Sciatic nerve (tissue), 2 donors: ENCODE data around the gene RNASE8. TPM values are rescaled to one million over a fixed set of nuclear protein-coding genes. Genes with fewer than 3 reads are reported as not detected.

Experiments
- ATAC-seq: fragments of 200-7000 bp; cut with Tn5 transposase; one replicate; pipeline ENCODE4 v1.9.1; 2020; ENCODE audit warnings: mild to moderate bottlenecking, moderate library complexity
- DNase-seq: peaks from one replicate; pipeline ENCODE4 v3.0.0-alpha.2; 2020; ENCODE audit warnings: low spot score
- intact Hi-C: fragments of 100-400 bp; cut with DNase I; formaldehyde crosslinking; loops from one replicate; pipeline ENCODE4 v1.14.2; 2022
- total RNA-seq: library from RNA; stranded (reverse); fragmentation: NEBNext Ultra II Directional; extraction: Animal tissue kit (Norgen Biotek cat#: 25700); gene quantifications from one replicate; pipeline ENCODE4 v1.2.1, GENCODE V29; 2021
- donor health status: DM: no; HTN: no; CAD: no.
- donor health status: DM: no; HTN: no; CAD: no.

Gene RNASE8
- total RNA-seq, 1 donor from 2014 or later = not detected

GRCh38 chr14:21043974-21044618 lies 13.5 kb upstream of the RNASE8 start:
- no peak for DNase-seq
- ATAC-seq = no peak
- intact Hi-C loops = no loop called here

DNA sequence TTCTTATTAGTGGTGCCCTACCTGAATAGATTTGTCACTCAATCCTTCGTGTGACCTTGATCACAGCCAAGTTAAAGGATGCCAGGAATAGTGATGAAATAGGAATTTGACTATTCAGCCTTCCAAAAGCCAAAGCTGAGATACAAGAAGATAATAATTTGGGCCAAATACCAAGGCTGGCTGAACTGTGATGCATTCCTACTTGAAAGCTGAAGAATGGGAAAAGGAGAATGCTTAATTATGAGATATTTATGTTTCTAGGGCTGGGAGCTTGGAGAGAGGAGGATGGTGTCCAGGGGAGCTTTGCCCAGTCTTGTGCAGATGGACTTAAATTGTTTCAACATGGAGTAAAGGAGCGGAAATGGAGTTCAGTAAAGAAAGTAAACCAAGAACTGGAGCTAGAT lies 10.2 kb upstream of the RNASE8 start:
- DNase-seq (no peak), ATAC-seq (no peak)
- intact Hi-C loops = no loop called here

- intact Hi-C loops = no loop called here
- DNase-seq = no peak
- no peak for ATAC-seq
Measured at GRCh38 chr14:21048638-21049037, 9.0 kb upstream of the RNASE8 start.

DNA sequence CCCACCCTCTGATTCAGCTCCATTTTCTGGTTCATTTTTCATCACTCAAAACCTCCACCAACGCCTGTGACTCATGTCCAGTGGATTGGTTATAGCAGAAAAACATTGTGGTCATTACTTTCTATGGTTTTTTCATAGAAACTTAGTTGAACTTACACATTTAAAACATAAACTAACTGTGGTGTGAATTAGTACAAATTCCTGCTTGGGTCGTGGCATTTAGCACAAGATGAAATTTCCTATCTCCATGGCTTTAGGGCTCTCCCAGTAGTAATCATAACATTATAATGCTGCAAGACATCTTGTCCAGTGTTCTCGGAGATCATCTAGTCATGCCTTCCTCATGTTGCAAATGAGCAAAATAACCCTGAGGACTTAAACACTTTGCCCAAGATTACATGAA lies 8.3 kb upstream of the RNASE8 start:
- DNase-seq (no peak), ATAC-seq (no peak)
- intact Hi-C loops = no loop called here

DNA sequence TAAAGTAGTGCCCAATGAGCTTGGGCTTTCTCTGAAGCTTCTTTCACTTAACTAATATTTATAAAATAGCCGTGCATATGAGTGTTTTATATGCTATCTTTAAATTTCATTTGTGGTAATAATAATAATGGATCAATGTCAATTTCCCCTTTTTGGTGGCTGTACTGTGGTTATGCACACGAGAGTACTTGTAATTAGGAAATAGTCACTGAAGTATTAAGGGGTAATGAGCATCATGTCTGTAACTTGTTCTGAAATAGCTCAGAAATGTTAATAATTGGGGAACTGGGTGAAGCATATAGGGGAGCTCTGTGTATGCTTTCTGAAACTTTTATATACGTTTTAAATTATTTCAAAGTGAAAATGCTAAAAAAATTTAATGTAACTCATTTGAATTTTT lies 7.0 kb upstream of the RNASE8 start:
- intact Hi-C loops = no loop called here
- no peak for ATAC-seq
- no peak for DNase-seq

DNA sequence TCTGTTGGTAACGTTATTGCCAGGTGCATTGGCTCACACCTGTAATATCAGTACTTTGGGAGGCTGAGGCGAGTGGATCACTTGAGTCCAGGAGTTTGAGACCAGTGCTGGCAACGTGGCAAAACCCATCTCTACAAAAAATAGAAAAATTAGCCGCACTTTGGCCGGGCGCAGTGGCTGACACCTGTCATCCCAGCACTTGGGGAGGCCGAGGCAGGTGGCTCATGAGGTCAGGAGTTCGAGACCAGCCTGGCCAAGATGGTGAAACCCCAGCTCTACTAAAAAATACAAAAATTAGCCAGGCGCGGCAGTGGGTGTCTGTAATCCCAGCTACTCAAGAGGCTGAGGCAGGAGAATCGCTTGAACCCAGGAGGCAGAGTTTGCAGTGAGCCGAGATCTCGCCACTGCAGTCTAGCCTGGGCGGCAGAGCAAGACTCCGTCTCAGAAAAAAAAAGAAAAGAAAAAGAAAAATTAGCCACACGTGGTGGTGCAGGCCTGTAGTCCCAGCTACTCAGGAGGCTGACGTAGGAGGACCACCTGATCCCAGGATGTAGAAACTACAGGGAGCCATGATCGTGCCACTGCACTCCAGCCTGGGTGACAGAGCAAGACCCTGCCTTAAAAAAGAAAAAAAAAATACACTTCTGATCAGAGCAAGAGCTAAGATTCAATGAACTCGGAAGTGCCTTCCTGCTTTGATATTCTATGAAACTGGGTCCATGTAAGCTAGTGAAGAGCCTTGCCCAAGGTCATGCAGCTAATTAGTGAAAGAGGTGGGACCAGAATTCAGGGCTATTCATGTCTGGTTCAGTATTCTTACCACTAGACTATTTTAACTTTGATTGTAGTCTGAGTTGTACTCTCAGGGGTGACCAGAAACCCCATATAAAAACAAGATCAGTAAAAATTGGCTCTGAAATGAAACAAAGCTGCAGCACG lies 4.2 kb upstream of the RNASE8 start:
- DNase-seq (no peak), ATAC-seq (no peak)
- intact Hi-C loops = no loop called here

DNA sequence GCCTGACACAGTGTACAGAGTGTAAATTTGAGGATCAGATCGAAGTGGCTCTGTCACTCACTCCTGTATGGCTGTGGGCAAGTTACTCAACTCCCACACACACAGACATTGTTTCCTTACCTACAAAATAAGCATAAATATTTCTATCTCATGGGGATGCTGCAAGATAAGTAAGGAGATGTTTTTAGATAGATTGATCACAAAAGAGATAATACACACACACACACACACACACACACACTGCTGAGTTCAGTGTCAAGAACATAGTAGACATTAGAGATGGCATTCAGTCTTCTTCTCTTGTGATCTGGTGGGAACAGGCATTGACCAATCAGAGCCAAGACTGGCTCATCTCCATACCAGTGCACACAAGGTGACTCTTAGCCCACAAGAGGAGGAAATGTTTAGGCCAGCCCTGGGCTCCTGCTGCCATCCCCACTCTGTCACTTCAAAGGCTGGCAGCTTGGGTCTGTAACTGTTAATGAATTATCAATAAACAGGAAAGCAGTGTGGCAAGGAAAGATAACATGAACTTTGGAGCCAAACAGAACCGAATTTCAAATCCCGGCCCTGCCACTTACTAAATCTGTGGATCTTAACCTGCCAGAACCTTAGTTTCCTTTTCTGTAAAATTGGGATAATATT lies 3.4 kb upstream of the RNASE8 start:
- ATAC-seq (no peak), DNase-seq (no peak)
- intact Hi-C loops = no loop called here

DNA sequence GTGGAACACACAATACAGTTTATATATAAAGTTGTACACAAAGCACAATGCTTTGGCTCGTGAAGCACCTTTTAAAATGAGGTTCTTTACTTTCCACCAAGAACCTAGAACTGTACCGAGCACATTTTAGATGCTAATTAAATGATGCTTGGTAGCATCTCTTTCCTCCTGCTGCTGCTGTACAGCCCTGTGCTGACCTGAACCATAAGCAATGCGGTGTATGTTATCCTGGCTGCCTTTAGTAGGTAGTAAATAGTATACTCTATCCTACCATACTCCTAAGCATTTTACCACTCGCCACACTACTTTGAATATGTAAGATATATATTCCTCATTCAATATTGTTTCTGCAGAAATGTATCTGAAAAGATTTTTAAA lies 2.9 kb upstream of the RNASE8 start:
- DNase-seq (no peak), ATAC-seq (no peak)
- intact Hi-C loops = no loop called here

GRCh38 chr14:21055432-21056117 lies 2.0 kb upstream of the RNASE8 start:
- DNase-seq (no peak), ATAC-seq (no peak)
- intact Hi-C loops = no loop called here

DNA sequence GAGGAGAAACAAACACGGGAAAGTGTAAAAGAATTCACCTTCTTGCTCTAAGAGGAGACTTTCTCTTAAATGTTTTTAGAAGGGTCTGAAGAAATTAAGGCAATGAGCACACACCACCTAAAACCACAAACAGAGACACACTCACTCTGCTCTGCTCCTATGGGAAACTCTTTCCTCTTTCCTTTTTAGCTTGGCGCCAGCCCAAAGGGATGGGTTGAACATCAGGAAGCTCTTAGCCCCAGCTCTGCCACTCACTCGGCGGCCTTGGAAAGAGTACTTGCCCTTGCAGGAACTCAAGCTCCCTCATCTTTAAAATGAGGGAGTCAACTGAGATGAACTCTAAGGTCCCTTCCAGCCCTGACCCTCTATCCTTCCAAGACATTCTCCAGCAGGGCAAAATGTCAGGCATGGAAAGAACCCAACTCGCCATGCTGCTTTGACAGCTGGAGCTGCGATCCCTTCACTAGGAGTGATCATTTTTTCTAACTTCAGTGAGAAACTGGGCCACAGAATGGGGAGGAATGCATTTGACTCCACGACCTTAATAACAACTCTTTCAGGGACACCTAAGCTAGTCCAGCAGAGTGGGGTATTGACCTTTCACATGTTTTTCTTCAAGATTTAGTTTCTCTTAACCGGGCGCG lies 980 bp upstream of the RNASE8 start:
- intact Hi-C loops = no loop called here
- DNase-seq (peak; percentile 78), ATAC-seq (peak; percentile 86)

DNA sequence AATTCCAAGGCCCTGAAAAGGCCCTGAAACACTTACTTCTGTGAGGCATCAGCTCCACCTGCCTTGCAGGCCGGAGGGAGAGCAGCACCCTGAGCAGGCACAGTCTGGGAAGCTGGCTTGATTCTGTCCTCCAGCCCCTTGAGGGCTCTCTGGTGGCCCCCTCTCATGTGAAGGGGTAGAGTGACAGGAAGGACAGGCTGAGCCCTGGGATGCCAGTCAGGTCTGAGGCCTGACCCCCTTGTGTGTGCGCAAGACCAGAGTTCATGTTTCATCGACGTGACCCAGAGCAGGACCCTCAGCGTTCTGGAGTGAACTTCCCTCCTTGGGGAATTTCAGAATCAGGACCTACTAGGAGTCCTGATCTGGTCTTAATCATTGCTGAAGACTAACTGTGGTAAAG lies 1.3 kb downstream of the RNASE8 start:
- intact Hi-C loops = no loop called here
- ATAC-seq = no peak

GRCh38 chr14:21059842-21060613 lies 2.4 kb downstream of the RNASE8 start:
- DNase-seq (no peak), ATAC-seq (peak; percentile 15)
- intact Hi-C loops = no loop called here

More for the DNA sequence above, 1.3 kb downstream of the RNASE8 start:
- no peak for DNase-seq

DNA sequence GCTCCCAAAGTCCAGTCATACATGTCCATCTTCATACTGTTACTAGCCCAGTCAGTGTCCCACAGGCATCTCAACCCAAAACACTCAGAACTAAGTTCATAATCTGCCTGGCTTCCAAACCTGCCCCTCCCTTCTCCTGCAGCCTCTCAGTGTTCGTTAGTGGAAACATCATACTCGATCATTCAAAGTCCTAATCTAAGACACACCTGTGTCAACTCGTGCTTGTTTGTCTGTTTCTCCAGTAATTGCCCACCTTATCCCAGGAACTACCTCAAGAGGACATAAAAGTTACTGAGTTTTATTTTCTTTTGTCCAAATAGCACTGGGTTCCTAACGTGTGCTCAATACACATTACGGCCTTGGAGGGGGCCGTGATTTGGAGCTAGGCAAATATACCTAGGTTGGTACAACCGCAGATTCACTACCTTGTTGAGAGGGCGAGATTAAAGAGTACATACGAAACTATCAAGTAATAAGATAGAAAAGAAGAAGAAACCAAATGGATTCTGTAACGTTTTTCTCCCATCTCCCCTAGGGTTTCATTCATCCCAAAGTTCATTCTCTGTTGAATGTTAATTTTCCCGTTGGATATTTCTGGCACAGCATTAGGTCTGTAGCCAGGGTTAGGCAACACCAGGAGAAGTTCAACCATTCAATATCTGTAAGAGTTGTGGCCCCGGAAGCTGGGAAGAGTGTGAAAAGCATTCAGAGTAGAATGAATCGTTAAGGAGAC lies 3.2 kb downstream of the RNASE8 start:
- ATAC-seq = no peak
- intact Hi-C loops = no loop called here
- DNase-seq = no peak

DNA sequence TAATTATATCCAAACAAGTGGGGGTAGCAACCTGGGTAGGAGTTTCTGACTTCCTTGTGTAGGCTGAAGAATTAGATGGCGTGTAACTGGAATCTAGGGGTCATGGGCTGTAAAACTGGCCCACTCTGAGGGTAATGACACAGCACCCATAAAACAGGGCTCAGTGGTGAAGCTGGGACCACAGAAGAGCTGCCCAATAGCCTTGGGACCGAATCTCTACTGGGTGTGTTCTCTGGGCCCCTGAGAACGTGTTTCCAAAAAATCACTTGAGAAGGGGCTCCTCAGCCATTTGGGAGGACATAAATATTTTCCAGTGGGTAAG lies 3.7 kb downstream of the RNASE8 start:
- DNase-seq = no peak
- intact Hi-C loops = no loop called here

DNA sequence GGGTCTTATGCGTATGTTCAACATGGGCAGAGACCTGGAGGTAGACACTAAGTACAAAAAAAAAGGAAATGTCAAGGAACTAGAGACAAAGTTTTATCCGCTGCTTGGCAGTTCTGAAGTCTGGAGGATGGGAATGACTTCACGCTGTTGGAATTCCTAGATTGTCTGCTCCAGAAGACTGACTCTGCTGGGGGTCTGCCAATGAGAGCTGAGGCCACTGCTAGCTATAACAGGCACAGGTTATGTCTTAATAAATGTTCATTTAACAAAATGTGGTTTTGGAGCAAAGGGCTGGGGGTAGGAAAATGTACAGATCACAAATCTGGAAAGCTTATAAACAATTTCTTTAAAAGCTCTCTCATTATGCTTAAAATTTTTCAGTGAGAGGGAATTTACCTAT lies 5.9 kb downstream of the RNASE8 start:
- intact Hi-C loops = no loop called here
- peak; percentile 35 for ATAC-seq
- DNase-seq = no peak

More for the DNA sequence above, 3.7 kb downstream of the RNASE8 start:
- ATAC-seq = no peak

GRCh38 chr14:21066882-21067502 lies 9.4 kb downstream of the RNASE8 start:
- intact Hi-C loops = no loop called here
- DNase-seq (no peak), ATAC-seq (no peak)
